WERI-Rb-1 (cell line): Measurements from ENCODE around the gene PDE6A.

Experiments used
- DNase-seq: peaks from one replicate; pipeline ENCODE4 v3.0.0-alpha.2; 2020
- H3K27ac ChIP-seq: fragments of 250-450 bp; sonication (Bioruptor Pico); 2 replicates; pipeline ENCODE4 v1.5.1; 2020; ENCODE audit warnings: mild to moderate bottlenecking, moderate library complexity
- H3K27me3 ChIP-seq: fragments of 250-450 bp; sonication (Bioruptor Pico); 2 replicates; pipeline ENCODE4 v1.5.1; 2021; ENCODE audit warnings: mild to moderate bottlenecking, low read depth, moderate library complexity; ENCODE audit not compliant: insufficient read depth, severe bottlenecking
- H3K36me3 ChIP-seq: fragments of 250-450 bp; sonication (Bioruptor Pico); 2 replicates; pipeline ENCODE4 v1.5.1; 2020; ENCODE audit warnings: mild to moderate bottlenecking, moderate library complexity
- H3K4me3 ChIP-seq: 2 replicates; pipeline ENCODE4 v1.5.1; 2011; ENCODE audit warnings: low read depth, mild to moderate bottlenecking, control low read depth, low read length
- H3K9me3 ChIP-seq: fragments of 250-450 bp; sonication (Bioruptor Pico); 2 replicates; pipeline ENCODE4 v1.5.1; 2021; ENCODE audit warnings: mild to moderate bottlenecking, moderate library complexity; ENCODE audit not compliant: severe bottlenecking
- TF ChIP-seq, protein P1 (sequence below): IDR thresholded peaks from 2 replicates; pipeline ENCODE4 v1.5.1; 2011; ENCODE audit warnings: low read depth, mild to moderate bottlenecking, control low read depth, inconsistent platforms, low read length

Gene PDE6A

DNA sequence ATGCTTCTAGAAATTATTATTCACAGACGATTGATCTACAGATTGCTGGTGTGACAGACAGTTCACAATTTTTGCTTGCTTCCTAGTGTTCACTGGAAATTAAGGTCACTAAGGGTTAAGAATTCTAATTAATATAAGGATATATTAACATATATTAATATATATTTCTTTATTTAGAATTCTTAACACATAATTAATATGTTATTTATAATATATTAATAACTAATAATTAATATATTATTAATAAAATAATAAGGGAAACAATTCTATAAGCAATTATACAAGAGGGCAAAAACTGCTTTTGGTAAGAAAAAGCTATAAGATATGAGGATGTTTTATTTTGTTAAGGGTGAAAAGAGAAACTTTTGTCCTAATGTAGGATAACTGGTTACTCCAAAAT lies 56.3 kb downstream of the PDE6A start:
- Histone ChIP-seq H3K4me3 (no peak overlapping the region), H3K9me3 (no peaks in the 10 kb centered on the region), H3K27ac (no peak overlapping the region), H3K27me3 (no peaks in the 10 kb centered on the region), H3K36me3 (no peaks in the 10 kb centered on the region)
- DNase-seq, result no peak
- TF ChIP-seq, protein P1, sequence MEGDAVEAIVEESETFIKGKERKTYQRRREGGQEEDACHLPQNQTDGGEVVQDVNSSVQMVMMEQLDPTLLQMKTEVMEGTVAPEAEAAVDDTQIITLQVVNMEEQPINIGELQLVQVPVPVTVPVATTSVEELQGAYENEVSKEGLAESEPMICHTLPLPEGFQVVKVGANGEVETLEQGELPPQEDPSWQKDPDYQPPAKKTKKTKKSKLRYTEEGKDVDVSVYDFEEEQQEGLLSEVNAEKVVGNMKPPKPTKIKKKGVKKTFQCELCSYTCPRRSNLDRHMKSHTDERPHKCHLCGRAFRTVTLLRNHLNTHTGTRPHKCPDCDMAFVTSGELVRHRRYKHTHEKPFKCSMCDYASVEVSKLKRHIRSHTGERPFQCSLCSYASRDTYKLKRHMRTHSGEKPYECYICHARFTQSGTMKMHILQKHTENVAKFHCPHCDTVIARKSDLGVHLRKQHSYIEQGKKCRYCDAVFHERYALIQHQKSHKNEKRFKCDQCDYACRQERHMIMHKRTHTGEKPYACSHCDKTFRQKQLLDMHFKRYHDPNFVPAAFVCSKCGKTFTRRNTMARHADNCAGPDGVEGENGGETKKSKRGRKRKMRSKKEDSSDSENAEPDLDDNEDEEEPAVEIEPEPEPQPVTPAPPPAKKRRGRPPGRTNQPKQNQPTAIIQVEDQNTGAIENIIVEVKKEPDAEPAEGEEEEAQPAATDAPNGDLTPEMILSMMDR, result no peak

DNA sequence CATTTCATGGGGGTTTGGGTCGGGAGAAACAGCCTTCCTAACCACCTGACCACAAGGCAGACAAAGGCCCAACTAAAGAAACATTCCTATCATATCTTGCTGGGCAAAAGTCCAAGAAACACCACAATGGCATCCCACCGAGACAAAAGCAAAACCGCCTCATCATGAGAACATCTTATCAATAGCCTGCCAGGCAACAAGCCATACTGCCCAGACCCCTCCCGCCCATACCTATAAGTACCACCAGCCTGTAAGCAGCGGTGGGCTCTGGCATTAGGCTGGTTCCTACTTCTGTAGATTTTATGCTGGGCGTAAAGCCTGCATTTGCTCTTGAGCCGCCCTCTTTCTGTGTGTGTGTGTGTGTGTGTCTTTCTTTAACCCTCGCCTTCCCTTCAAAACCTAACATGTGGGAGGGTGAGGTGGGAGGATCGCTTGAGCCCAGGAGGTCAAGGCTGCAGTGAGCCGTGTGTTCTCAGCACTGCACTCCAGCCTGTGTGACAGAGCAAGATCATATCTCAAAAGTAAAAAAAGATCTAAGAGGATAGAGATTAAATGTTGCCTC lies 56.9 kb downstream of the PDE6A start:
- DNase-seq, result no peak
- H3K36me3 ChIP-seq, result no peaks in the 10 kb centered on the region
- H3K27me3 ChIP-seq, result no peaks in the 10 kb centered on the region
- TF ChIP-seq, protein P1, result no peak
- no peak overlapping the region for H3K27ac ChIP-seq
- no peak overlapping the region for H3K4me3 ChIP-seq
- no peaks in the 10 kb centered on the region for H3K9me3 ChIP-seq

GRCh38 chr5:149886692-149887470 lies 57.7 kb downstream of the PDE6A start:
- H3K9me3 ChIP-seq, result no peaks in the 10 kb centered on the region
- H3K36me3 ChIP-seq, result no peaks in the 10 kb centered on the region
- TF ChIP-seq, protein P1, result no peak
- no peak overlapping the region for H3K27ac ChIP-seq
- H3K27me3 ChIP-seq, result no peaks in the 10 kb centered on the region
- DNase-seq, result no peak
- no peak overlapping the region for H3K4me3 ChIP-seq

DNA sequence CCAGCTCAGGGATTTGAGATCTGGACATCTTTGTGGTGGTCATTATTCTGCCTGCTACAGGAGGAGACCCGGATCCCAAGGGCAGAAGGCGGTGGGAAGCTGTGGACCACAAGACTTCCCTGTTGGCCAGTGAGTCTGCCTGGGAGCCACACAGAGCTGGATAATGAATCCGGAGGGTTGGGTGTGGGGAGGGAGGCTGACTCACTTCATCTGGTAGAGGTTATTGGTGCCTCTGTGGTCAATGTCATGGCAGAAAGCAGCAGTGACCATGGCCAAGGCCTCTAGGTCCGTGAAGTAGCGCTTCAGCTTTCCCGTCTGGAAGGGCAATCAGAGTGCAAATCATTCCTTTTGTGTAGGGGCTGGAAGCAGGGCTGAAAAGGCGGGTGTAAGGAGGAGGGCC lies 58.5 kb downstream of the PDE6A start:
- H3K9me3 ChIP-seq, result peaks cover 4% of the 10 kb centered on the region
- no peak overlapping the region for H3K4me3 ChIP-seq
- TF ChIP-seq, protein P1, result no peak
- H3K36me3 ChIP-seq, result no peaks in the 10 kb centered on the region
- no peak overlapping the region for H3K27ac ChIP-seq
- no peaks in the 10 kb centered on the region for H3K27me3 ChIP-seq
- no peak for DNase-seq

- no peak for DNase-seq
- TF ChIP-seq, protein P1, result no peak
- Histone ChIP-seq H3K27me3 (no peaks in the 10 kb centered on the region), H3K36me3 (no peaks in the 10 kb centered on the region), H3K9me3 (peaks cover 4% of the 10 kb centered on the region), H3K27ac (no peak overlapping the region), H3K4me3 (no peak overlapping the region)
Measured at GRCh38 chr5:149885513-149885912, 59.1 kb downstream of the PDE6A start.
